ENCODE data around the gene CEND1. TPM values are rescaled to one million over a fixed set of nuclear protein-coding genes. Genes with fewer than 3 reads are reported as not detected.

CEND1 gene
- total RNA-seq, 4 donors from 2014 or later = 0.44 to 0.45 TPM; not detected in 2

DNA sequence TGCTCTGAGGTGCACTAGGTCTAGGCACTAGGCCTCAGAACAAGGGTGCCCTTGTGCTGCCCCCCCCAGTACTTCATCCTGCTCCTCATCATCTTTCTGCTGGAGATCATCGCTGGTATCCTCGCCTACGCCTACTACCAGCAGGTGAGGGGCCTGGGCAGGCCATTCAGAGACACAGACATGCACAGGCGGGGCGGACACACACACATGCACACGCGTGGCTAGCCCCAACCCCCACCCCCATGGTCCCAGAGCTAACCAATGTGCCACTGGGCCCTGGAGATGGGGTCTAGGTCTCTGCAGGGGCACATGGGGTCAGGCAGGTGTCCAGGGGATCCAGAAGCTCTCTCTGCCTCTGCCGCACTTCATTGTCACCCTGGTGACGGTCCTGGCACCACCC is 46.8 kb upstream of the CEND1 start:
- intact Hi-C loops (cut with DNase I) = no loop called here
- Histone ChIP-seq H3K4me1 (peaks cover 37 to 44% of the 10 kb centered on the region in 2 donors), H3K27me3 (no peaks in the 10 kb centered on the region), H3K9me3 (no peaks in the 10 kb centered on the region), H3K27ac (no peak overlapping the region), H3K4me3 (replicated peaks in 1 of 3) (no peak overlapping the region), H3K36me3 (peaks cover 34 to 40% of the 10 kb centered on the region in 2 donors)
- no peak for DNase-seq
- TF ChIP-seq, protein P1, sequence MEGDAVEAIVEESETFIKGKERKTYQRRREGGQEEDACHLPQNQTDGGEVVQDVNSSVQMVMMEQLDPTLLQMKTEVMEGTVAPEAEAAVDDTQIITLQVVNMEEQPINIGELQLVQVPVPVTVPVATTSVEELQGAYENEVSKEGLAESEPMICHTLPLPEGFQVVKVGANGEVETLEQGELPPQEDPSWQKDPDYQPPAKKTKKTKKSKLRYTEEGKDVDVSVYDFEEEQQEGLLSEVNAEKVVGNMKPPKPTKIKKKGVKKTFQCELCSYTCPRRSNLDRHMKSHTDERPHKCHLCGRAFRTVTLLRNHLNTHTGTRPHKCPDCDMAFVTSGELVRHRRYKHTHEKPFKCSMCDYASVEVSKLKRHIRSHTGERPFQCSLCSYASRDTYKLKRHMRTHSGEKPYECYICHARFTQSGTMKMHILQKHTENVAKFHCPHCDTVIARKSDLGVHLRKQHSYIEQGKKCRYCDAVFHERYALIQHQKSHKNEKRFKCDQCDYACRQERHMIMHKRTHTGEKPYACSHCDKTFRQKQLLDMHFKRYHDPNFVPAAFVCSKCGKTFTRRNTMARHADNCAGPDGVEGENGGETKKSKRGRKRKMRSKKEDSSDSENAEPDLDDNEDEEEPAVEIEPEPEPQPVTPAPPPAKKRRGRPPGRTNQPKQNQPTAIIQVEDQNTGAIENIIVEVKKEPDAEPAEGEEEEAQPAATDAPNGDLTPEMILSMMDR (IDR thresholded peaks at IDR 0.05) = no peak
- WGBS, 2 donors = 80 to 89% methylated on average over 3 to 8 of the region's 9 CpGs

DNA sequence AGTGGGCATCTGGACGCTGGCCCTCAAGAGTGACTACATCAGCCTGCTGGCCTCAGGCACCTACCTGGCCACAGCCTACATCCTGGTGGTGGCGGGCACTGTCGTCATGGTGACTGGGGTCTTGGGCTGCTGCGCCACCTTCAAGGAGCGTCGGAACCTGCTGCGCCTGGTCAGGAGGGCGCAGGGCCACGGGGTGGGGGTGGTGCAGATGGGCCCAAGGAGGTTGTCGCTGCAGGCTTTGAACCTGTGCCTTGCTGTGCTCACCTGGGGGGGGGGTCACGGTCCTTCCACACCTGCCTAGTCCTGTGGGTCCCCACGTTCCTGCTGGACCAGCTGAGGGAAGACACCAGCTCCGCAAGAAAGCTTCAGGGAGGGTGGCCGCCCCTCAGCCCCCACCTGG is 46.4 kb upstream of the CEND1 start:
- intact Hi-C loops (cut with DNase I) = no loop called here
- peaks cover 34 to 40% of the 10 kb centered on the region in 2 donors for H3K36me3 ChIP-seq
- TF ChIP-seq, protein P1 (IDR thresholded peaks at IDR 0.05) = no peak
- no peak for TF ChIP-seq POLR2A (IDR thresholded peaks at IDR 0.05)
- H3K4me3 ChIP-seq (replicated peaks in 1 of 3) = no peak overlapping the region
- WGBS, 2 donors = 96% methylated on average over 8 of the region's 14 CpGs; no CpG with 5 or more reads in 1 of the 2 donors
- DNase-seq = no peak
- H3K4me1 ChIP-seq = peaks cover 33 to 39% of the 10 kb centered on the region in 2 donors
- H3K9me3 ChIP-seq = no peaks in the 10 kb centered on the region
- H3K27me3 ChIP-seq = no peaks in the 10 kb centered on the region
- no peak overlapping the region for H3K27ac ChIP-seq

DNA sequence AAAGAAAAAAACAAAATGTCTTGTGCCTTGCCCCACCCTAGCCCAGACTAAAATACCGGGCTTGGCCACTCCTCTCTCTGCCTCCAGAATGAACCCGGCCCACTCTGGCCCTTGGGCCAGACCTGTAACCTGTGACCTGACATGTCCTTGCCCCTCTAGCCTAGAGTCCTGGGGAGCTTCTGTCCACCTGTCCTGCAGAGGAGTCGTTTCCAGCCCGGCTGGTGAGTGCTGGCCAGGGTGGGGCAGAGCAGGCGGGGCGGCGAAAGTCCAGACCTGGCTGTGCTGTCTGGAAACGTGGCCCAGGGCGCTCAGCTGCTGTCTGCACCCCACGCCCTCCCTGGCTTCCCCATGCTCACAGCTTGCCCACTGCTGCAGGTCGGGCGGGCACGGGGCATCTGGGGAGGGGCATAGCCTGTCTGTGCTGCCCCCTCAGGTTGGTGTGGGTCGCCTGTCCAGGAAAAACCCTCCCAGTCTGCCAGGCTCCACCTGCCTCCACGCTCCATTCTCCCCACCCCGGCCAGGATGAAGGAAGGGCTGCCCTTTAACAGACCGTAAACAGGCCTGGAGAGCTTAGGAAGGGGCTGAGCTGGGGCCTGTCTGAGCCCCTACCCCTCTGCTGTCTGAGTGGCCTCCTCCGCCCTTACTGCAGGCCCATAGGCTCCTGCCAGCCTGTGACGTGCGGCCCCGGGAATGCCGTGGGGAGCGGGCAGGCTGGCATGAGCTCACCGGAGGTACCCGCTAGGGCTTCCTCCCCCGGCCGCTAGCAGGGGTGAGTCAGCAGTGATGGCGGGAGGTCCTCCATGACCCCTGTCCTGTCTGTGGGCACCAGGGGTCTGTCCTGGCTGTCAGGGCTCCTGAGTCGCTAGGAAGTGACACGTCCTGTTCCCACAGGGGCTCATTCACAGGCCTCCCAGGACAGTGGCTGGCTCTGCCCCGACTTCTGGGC is 44.8 kb upstream of the CEND1 start:
- DNase-seq = peak; percentile 55 to 82
- intact Hi-C loops (cut with DNase I) = no loop called here
- peak overlapping the region in 1 of 3 donors; percentile 67 for H3K4me3 ChIP-seq (replicated peaks in 1 of 3)
- H3K36me3 ChIP-seq = peaks cover 30 to 35% of the 10 kb centered on the region in 2 donors
- WGBS, 2 donors = 36 to 60% methylated on average over 10 to 15 of the region's 31 CpGs
- TF ChIP-seq, protein P1 (IDR thresholded peaks at IDR 0.05) = no peak
- peak in 1 of 2 donors; percentile 12 for TF ChIP-seq POLR2A (IDR thresholded peaks at IDR 0.05)
- peak overlapping the region; percentile 25 to 66 (median 50) for H3K27ac ChIP-seq
- peaks cover 39 to 45% of the 10 kb centered on the region in 2 donors for H3K4me1 ChIP-seq
- no peaks in the 10 kb centered on the region for H3K9me3 ChIP-seq
- no peaks in the 10 kb centered on the region for H3K27me3 ChIP-seq

DNA sequence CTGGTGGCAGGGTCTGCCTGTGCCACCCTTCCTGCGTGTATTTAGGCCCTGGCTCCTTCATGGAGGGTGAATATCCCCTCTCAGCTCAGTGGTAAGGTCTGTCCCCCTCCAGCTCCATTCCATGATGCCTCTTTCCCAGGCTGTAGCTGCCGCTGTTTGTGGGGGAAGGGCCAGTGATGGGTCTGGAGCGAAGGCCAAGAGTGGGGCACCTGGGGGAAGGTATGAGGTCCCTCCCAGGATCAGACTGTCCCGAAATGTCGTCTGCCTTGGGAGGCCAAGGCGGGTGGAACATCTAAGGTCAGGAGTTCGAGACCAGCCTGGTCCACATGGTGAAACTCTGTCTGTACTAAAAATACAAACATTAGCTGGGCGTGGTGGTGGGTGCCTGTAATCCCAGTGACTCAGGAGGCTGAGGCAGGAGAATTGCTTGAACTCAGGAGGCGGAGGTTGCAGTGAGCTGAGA is 44.0 kb upstream of the CEND1 start:
- peak overlapping the region; percentile 50 to 79 (median 74) for H3K27ac ChIP-seq
- 54 to 72% methylated on average over 8 to 9 of the region's 9 CpGs for WGBS, 2 donors
- intact Hi-C loops (cut with DNase I) = no loop called here
- TF ChIP-seq POLR2A (IDR thresholded peaks at IDR 0.05) = no peak
- TF ChIP-seq, protein P1 (IDR thresholded peaks at IDR 0.05) = no peak
- no peaks in the 10 kb centered on the region for H3K9me3 ChIP-seq
- DNase-seq = no peak
- H3K27me3 ChIP-seq = no peaks in the 10 kb centered on the region
- H3K4me3 ChIP-seq (replicated peaks in 1 of 3) = peak overlapping the region in 2 of 3 donors; percentile 67 to 77
- peaks cover 47 to 53% of the 10 kb centered on the region in 2 donors for H3K4me1 ChIP-seq
- peaks cover 23 to 27% of the 10 kb centered on the region in 2 donors for H3K36me3 ChIP-seq

Measured in thyroid gland (tissue), 4 donors.